Measurements from ENCODE around the gene DPY19L3. TPM values are rescaled to one million over a fixed set of nuclear protein-coding genes. Genes with fewer than 3 reads are reported as not detected.

The DPY19L3 gene
- total RNA-seq, 4 donors from 2014 or later, result 12.9 to 34.1 (median 18.5) TPM

DNA sequence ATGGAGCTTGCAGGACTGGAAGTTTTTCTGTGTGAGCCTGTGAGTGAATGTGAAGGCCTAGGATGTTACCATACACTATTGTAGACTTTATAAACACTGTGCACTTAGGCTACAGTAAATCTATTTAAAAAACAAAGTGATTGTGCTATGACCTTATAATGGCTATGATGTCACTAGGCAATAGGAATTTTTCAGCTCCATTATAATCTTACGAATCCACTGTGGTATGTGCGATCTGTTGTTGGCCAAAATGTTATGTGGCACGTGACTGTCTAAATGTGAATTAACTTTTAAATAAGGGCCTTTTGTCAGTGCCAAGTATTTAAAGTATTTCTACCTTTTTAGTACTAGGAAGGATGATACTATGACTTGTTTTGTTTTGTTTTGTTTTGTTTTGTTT, 54.9 kb downstream of the DPY19L3 start:
- H3K27me3 ChIP-seq, result no peaks in the 10 kb centered on the region
- ATAC-seq, result no peak
- no peaks in the 10 kb centered on the region for H3K4me1 ChIP-seq
- no peak overlapping the region for H3K27ac ChIP-seq
- H3K9me3 ChIP-seq, result no peaks in the 10 kb centered on the region
- TF ChIP-seq CTCF (IDR thresholded peaks at IDR 0.05) (no peak), POLR2AphosphoS5 (IDR thresholded peaks at IDR 0.05) (no peak), EP300 (IDR thresholded peaks at IDR 0.05) (no peak), POLR2A (IDR thresholded peaks at IDR 0.05) (no peak)
- 85 to 86% methylated on average over 3 of the region's 3 CpGs for whole genome bisulfite sequencing, 2 donors (ENCODE audit: low coverage in 1 of 2)
- no peak overlapping the region for H3K4me3 ChIP-seq
- H3K36me3 ChIP-seq, result peaks cover 0 to 54% of the 10 kb centered on the region in 2 donors

- no peaks in the 10 kb centered on the region for H3K4me1 ChIP-seq
- no peak for ATAC-seq
- TF ChIP-seq CTCF (IDR thresholded peaks at IDR 0.05) (peak in 1 of 4 experiments; percentile 17), EP300 (IDR thresholded peaks at IDR 0.05) (no peak)
- 50 to 66% methylated on average over 1 to 2 of the region's 2 CpGs for WGBS, 2 donors (ENCODE audit: low coverage in 1 of 2)
- H3K36me3 ChIP-seq, result peaks cover 0 to 41% of the 10 kb centered on the region in 2 donors
- H3K4me3 ChIP-seq, result no peak overlapping the region
- H3K27ac ChIP-seq, result no peak overlapping the region
- no peaks in the 10 kb centered on the region for H3K27me3 ChIP-seq
- no peaks in the 10 kb centered on the region for H3K9me3 ChIP-seq
Measured at GRCh38 chr19:32464279-32464678, 58.7 kb downstream of the DPY19L3 start.

DNA sequence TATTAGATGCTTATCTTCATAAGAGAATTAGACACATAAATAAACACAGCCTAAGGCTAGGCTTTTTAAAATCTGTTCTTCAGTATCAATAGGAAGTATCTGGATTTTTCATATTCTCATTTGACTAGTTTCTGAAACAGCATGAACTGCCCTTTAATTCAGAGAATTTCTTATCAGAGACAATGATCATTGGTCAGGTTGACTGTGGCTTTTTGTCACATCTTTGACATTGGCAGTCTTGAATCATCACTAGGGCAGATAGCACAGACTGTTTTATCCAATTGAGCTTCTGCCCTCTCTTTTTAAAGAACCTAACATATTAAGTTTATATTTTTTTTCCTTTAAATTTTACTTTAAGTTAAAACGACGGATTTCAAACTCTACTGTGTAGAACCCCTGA, 59.6 kb downstream of the DPY19L3 start:
- Histone ChIP-seq H3K4me3 (no peak overlapping the region), H3K4me1 (no peaks in the 10 kb centered on the region), H3K36me3 (peaks cover 0 to 39% of the 10 kb centered on the region in 2 donors), H3K9me3 (no peaks in the 10 kb centered on the region), H3K27me3 (no peaks in the 10 kb centered on the region), H3K27ac (no peak overlapping the region)
- WGBS, 2 donors (ENCODE audit: low coverage in 1 of 2), result 79 to 95% methylated on average over 2 of the region's 2 CpGs
- no peak for TF ChIP-seq CTCF (IDR thresholded peaks at IDR 0.05)
- no peak for TF ChIP-seq EP300 (IDR thresholded peaks at IDR 0.05)
- no peak for TF ChIP-seq POLR2A (IDR thresholded peaks at IDR 0.05)
- no peak for TF ChIP-seq POLR2AphosphoS5 (IDR thresholded peaks at IDR 0.05)
- ATAC-seq, result no peak

DNA sequence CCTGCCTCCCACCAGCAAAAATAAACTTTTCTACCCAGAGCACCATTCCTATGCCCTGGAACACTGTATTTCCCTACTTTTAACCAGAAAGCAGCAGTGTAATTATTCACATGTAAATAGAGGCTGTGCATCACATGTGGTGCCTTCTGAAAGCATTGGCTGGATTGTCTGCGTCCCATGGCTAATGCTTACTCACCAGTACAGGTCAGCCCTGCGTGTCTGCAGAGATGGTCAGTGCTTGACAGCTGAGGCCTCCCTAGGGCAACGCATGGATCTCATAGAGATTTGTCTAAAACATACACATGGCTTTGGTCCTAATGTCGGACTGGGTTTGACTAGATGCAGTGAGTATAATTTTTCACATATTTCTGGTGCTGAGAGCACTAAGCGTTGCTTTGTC, 64.2 kb downstream of the DPY19L3 start:
- H3K4me1 ChIP-seq, result no peaks in the 10 kb centered on the region
- WGBS, 2 donors (ENCODE audit: low coverage in 1 of 2), result 77 to 78% methylated on average over 4 to 5 of the region's 5 CpGs
- no peaks in the 10 kb centered on the region for H3K27me3 ChIP-seq
- peaks cover 0 to 56% of the 10 kb centered on the region in 2 donors for H3K36me3 ChIP-seq
- TF ChIP-seq EP300 (IDR thresholded peaks at IDR 0.05) (no peak), POLR2A (IDR thresholded peaks at IDR 0.05) (no peak), POLR2AphosphoS5 (IDR thresholded peaks at IDR 0.05) (no peak), CTCF (IDR thresholded peaks at IDR 0.05) (no peak)
- no peak overlapping the region for H3K4me3 ChIP-seq
- H3K27ac ChIP-seq, result no peak overlapping the region
- H3K9me3 ChIP-seq, result no peaks in the 10 kb centered on the region
- ATAC-seq, result no peak

- H3K27ac ChIP-seq, result no peak overlapping the region
- TF ChIP-seq EP300 (IDR thresholded peaks at IDR 0.05) (no peak), CTCF (IDR thresholded peaks at IDR 0.05) (no peak), POLR2A (IDR thresholded peaks at IDR 0.05) (no peak), POLR2AphosphoS5 (IDR thresholded peaks at IDR 0.05) (no peak)
- WGBS, 2 donors (ENCODE audit: low coverage in 1 of 2), result 69 to 80% methylated on average over 1 to 5 of the region's 7 CpGs
- no peaks in the 10 kb centered on the region for H3K27me3 ChIP-seq
- H3K4me1 ChIP-seq, result no peaks in the 10 kb centered on the region
- no peak for ATAC-seq
- H3K9me3 ChIP-seq, result no peaks in the 10 kb centered on the region
- peaks cover 0 to 57% of the 10 kb centered on the region in 2 donors for H3K36me3 ChIP-seq
- no peak overlapping the region for H3K4me3 ChIP-seq
Measured at GRCh38 chr19:32471095-32471494, 65.5 kb downstream of the DPY19L3 start.
